Mononuclear cell (primary cell): Measurements from ENCODE around the gene SDHD. TPM values are rescaled to one million over a fixed set of nuclear protein-coding genes. Genes with fewer than 3 reads are reported as not detected.
"Not testable (repeated sequence)": the region's sequence is repeated elsewhere in the genome, so short reads cannot be mapped to it uniquely, and the experiment has no call there.

Source experiments
- H3K27me3 ChIP-seq: 2 replicates; pipeline ENCODE4 v1.6.0; 2011; ENCODE audit warnings: low read length, control low read depth; ENCODE audit not compliant: insufficient read depth
- H3K4me1 ChIP-seq: 2 replicates; pipeline ENCODE4 v1.5.1; 2011; ENCODE audit warnings: mild to moderate bottlenecking, low read length, control low read depth; ENCODE audit not compliant: insufficient read depth
- H3K4me3 ChIP-seq: 2 replicates; pipeline ENCODE4 v1.5.1; 2011; ENCODE audit warnings: mild to moderate bottlenecking, low read length, moderate library complexity
- H3K9me3 ChIP-seq: 2 replicates; pipeline ENCODE4 v1.5.1; 2011; ENCODE audit warnings: low read depth, mild to moderate bottlenecking, control low read depth, low read length
- total RNA-seq: library from RNA; depleted of rRNA; stranded (reverse); fragments of >200 nt; gene quantifications from one replicate; pipeline ENCODE4 v1.2.3, GENCODE V29; 2012

Gene SDHD
- 72.1 TPM for total RNA-seq

GRCh38 chr11:112086422-112087191 lies at the start of gene SDHD, which contains the start of gene TIMM8B:
Gene SDHD (plus strand): TSS chr11:112086873. CDS start chr11:112086908, 35 bp downstream.
Gene TIMM8B (minus strand): TSS chr11:112086756. CDS start chr11:112086723, 33 bp downstream.
- H3K27me3 ChIP-seq = no peaks in the 10 kb centered on the region
- peak within 1 kb of the TSS; percentile 95 for H3K4me3 ChIP-seq
- H3K9me3 ChIP-seq = no peaks in the 10 kb centered on the region
- peaks cover 24% of the 10 kb centered on the region for H3K4me1 ChIP-seq

GRCh38 chr11:112037527-112037926 lies 49.1 kb upstream of the SDHD start:
- Histone ChIP-seq H3K4me1 (no peaks in the 10 kb centered on the region), H3K27me3 (no peaks in the 10 kb centered on the region), H3K4me3 (no peak overlapping the region), H3K9me3 (no peaks in the 10 kb centered on the region)

DNA sequence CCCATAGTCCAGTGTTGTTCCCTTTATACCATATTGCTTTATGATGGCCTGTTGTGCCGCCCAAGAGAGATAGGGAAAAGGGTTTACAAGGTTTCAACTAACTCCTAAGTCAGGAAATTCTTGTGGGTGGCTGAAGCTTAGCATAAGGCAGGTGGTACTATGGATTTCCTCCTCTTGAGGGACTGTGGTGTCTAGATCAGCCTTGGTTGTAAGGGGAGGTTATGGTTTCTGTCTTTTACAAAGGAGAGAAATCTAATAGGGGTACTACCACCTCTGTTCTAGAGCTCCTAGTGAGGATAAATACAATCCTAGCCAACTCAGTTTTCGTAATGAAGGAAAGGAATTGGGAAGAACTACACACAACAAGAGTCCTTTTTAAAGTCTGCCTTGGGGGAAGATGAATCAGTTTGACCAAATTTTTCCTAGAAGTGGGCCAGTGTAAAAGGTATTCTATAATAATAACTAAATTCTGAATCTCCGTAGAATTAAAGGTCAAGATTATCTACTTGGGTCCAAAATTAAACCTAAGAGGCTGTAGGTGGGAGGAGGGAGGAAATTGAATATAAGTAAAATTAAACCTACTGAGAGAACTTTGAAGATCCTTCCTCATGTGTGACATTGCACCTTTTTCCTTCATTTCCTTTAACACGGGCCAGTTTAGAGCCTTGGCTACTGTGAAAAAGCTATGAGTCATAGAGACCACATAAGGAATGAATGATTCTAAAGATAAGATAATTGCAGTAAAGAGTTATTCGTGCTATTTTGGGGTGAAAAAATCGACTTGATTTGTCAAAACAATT lies 44.3 kb upstream of the SDHD start:
- no peaks in the 10 kb centered on the region for H3K4me1 ChIP-seq
- no peaks in the 10 kb centered on the region for H3K9me3 ChIP-seq
- no peaks in the 10 kb centered on the region for H3K27me3 ChIP-seq
- H3K4me3 ChIP-seq = no peak overlapping the region

DNA sequence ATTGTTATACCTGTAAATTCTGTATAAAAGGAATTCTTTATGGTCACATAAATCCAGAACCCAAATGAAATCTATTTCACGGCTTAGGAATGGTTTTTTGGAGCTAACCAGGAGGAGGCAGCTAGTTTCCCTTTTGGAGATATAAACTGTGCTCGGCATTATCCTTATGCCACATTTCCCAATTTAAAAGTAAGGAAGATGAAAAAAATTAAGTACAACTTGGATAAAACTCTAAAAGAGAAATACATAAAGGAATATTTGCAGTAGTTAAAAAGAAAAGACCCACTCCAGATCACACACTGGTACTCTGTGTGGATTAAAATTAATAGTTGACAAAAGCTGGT lies 43.7 kb upstream of the SDHD start:
- Histone ChIP-seq H3K27me3 (no peaks in the 10 kb centered on the region), H3K4me3 (no peak overlapping the region), H3K4me1 (no peaks in the 10 kb centered on the region), H3K9me3 (no peaks in the 10 kb centered on the region)

DNA sequence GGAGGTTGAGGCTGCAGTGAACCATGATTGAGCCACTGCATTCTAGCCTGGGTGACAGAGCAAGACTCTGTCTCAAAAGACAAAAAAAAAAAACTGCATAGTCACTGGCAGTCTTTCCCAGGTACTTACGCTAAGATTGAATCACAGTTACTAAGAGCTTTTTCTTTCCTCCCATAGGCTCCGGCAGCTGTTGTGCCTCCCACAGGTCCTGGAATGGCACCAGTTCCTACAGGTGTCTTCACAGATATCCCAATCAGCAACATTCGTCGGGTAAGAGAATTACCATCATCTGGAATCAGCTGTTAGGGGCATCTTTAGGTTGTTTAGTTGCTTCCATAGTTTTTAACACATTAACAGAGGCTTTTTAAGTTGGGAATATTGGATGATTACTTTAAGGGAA lies 41.7 kb upstream of the SDHD start:
- Histone ChIP-seq H3K4me1 (peaks cover 12% of the 10 kb centered on the region), H3K27me3 (no peaks in the 10 kb centered on the region), H3K4me3 (no peak overlapping the region), H3K9me3 (no peaks in the 10 kb centered on the region)

GRCh38 chr11:112046647-112047046 lies 40.0 kb upstream of the SDHD start:
- H3K4me1 ChIP-seq = peaks cover 12% of the 10 kb centered on the region
- H3K27me3 ChIP-seq, H3K9me3 ChIP-seq, H3K4me3 ChIP-seq: not testable (repeated sequence)

- H3K4me1 ChIP-seq = peaks cover 12% of the 10 kb centered on the region
- H3K9me3 ChIP-seq, H3K4me3 ChIP-seq, H3K27me3 ChIP-seq: not testable (repeated sequence)
Observed at GRCh38 chr11:112048256-112048655, 38.4 kb upstream of the SDHD start.

DNA sequence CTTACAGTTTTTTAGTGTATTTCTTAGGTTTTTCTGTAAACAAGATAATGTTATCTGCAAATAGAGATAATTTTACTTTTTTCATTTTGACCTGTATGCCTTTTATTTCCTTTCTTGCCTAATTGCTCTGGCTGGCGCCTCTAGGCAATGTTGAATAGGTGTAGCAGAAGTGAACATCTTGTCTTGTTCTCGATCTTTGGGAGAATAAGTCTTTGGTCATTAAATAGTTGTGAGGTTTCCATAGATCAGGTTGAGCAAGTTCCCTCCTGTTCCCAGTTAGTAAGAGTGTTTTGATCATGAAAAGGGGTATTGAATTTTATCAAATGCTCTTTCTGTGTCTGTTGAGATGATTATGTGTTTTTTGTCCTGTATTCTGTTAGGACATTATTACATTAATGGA lies 36.9 kb upstream of the SDHD start:
- no peak overlapping the region for H3K4me3 ChIP-seq
- H3K9me3 ChIP-seq = no peaks in the 10 kb centered on the region
- H3K27me3 ChIP-seq = no peaks in the 10 kb centered on the region
- H3K4me1 ChIP-seq = peaks cover 12% of the 10 kb centered on the region

DNA sequence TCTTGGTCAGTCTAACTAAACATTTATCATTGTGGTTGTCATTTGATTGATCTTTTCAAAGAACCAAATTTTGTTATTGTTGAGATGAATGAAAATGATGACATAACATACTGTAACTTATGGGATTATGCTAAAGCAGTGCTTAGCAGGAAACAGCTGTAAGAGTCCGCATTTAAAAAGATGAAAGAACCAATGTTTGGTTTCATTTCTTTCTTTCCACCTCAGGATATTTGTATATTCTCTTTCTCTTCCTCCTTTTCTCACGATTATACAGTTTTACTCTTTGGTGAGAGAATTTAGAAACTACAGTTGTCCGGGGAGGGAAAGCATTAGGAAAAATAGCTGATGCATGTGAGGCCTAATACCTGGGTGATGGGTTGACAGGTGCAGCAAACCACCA lies 36.0 kb upstream of the SDHD start:
- no peaks in the 10 kb centered on the region for H3K9me3 ChIP-seq
- no peaks in the 10 kb centered on the region for H3K27me3 ChIP-seq
- peaks cover 12% of the 10 kb centered on the region for H3K4me1 ChIP-seq
- no peak overlapping the region for H3K4me3 ChIP-seq

- Histone ChIP-seq H3K9me3 (no peaks in the 10 kb centered on the region), H3K4me3 (no peak overlapping the region), H3K27me3 (no peaks in the 10 kb centered on the region), H3K4me1 (peaks cover 12% of the 10 kb centered on the region)
Observed at GRCh38 chr11:112051768-112052167, 34.9 kb upstream of the SDHD start.

DNA sequence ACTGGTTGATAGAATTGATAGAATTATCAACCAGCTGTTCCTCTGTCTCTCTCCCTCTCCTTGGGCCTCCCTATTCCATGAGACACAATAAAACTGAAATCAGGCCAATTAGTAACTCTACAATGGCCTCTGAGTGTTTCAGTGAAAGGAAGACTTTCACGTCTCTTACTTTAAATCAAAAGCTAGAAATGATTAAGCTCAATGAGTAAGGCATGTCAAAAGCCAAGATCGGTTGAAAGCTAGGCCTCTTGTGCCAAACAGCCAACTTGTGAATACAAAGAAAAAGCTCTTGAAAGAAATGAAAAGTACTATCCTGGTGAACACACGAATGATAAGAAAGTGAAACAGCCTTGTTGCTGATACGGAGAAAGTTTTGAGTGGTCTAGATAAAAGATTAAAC lies 29.5 kb upstream of the SDHD start:
- Histone ChIP-seq H3K9me3 (no peaks in the 10 kb centered on the region), H3K4me1 (no peaks in the 10 kb centered on the region), H3K27me3 (no peaks in the 10 kb centered on the region), H3K4me3 (no peak overlapping the region)

DNA sequence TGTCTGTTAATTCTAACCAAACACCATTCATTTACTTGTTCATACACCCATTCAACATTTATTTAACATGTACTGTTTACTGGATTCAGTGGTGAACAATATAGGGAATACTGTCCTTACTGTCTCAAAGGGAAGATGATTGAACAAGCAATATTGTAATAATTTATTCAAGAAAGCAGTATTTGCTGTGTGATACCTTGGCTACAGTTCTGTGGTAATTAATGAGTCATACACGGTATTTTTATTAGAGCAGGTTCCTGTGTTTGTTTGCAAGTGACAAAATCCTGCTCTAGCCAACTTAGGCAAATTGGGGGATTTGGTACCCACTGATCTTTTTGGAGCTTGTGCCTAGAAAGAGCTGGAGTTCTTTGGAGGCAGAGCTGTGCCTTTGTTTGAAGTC lies 28.6 kb upstream of the SDHD start:
- H3K9me3 ChIP-seq = no peaks in the 10 kb centered on the region
- H3K4me3 ChIP-seq = no peak overlapping the region
- H3K4me1 ChIP-seq = no peaks in the 10 kb centered on the region
- H3K27me3 ChIP-seq = no peaks in the 10 kb centered on the region

GRCh38 chr11:112062923-112063322 lies 23.8 kb upstream of the SDHD start:
- Histone ChIP-seq H3K4me3 (no peak overlapping the region), H3K4me1 (no peaks in the 10 kb centered on the region), H3K27me3 (no peaks in the 10 kb centered on the region), H3K9me3 (no peaks in the 10 kb centered on the region)

- Histone ChIP-seq H3K27me3 (no peaks in the 10 kb centered on the region), H3K9me3 (no peaks in the 10 kb centered on the region), H3K4me3 (peak within 1 kb of the TSS; percentile 98)
Observed at GRCh38 chr11:112073941-112074811, 12.5 kb upstream of the SDHD start, which contains the start of the genes NKAPD1 and PIH1D2. Gene NKAPD1 (plus strand): TSS chr11:112074299. CDS start chr11:112075575, 1,276 bp downstream. Gene PIH1D2 (minus strand): TSS chr11:112074017. CDS start chr11:112073174, 843 bp downstream.

GRCh38 chr11:112082729-112083128 lies 3.9 kb upstream of the SDHD start:
- Histone ChIP-seq H3K4me1 (peaks cover 16% of the 10 kb centered on the region), H3K9me3 (no peaks in the 10 kb centered on the region), H3K4me3 (no peak overlapping the region), H3K27me3 (no peaks in the 10 kb centered on the region)

More at GRCh38 chr11:112073941-112074811, 12.5 kb upstream of the SDHD start, which contains the start of the genes NKAPD1 and PIH1D2:
- H3K4me1 ChIP-seq = peaks cover 13% of the 10 kb centered on the region
